ENCODE results near the gene PGGT1B. TPM values are rescaled to one million over a fixed set of nuclear protein-coding genes. Genes with fewer than 3 reads are reported as not detected.

Gene PGGT1B
- total and polyA plus RNA-seq, 9 of the 15 experiments (the other 6 are each of a cell fraction or from before 2014, with no cell fraction given), result 5.3 to 33.7 (median 19.8) TPM

- no peaks in the 10 kb centered on the region for H4K20me1 ChIP-seq (replicated peaks; ENCODE audit: control insufficient read depth, insufficient read depth, low read length)
- H3K9me1 ChIP-seq (ENCODE audit: control insufficient read depth, insufficient read depth, low read length), result no peaks in the 10 kb centered on the region
- H3K27me3 ChIP-seq (ENCODE audit: control insufficient read depth in 2 of 2, insufficient read depth in 2 of 2, low read length in 2 of 2), result no peaks in the 10 kb centered on the region
- POLR2A ChIA-PET, result interaction anchor here (0.6 kb wide), 1 partner anchor 1074 kb away, joined by 3 read pairs; no protein-coding TSS in a partner anchor
- WGBS (ENCODE audit: insufficient coverage, low coverage, missing lambda C conversion rate), result 67% methylated on average over 1 of the region's 1 CpG
- CTCF ChIA-PET (ENCODE audit: low intra/inter-chr PET ratio), result no interaction called here
- ATAC-seq (no peak), DNase-seq (ENCODE audit: extremely low read depth in 1 of 4, low spot score in 3 of 4) (no peak), FAIRE-seq (no peak)
- no peak overlapping the region for H3K9ac ChIP-seq (ENCODE audit: insufficient read depth in 1 of 2, low read depth in 2 of 2, low read length in 2 of 2)
- H3K36me3 ChIP-seq (ENCODE audit: control insufficient read depth, insufficient read depth, low read length), result no peaks in the 10 kb centered on the region
- in situ Hi-C loops (cut with MboI), result no loop called here
- no peaks in the 10 kb centered on the region for H3K4me1 ChIP-seq (replicated peaks in 1 of 2; ENCODE audit: control insufficient read depth in 2 of 2, insufficient read depth in 2 of 2, low read length in 2 of 2)
- H3K4me2 ChIP-seq (ENCODE audit: insufficient read depth, low read length), result no peak overlapping the region
- no peak for TF ChIP-seq KDM4B (IDR thresholded peaks at IDR 0.05; ENCODE audit: borderline replicate concordance in 2 of 2, low read depth in 1 of 2)
- TF ChIP-seq ZNF212 (CRISPR knock-in tag; IDR thresholded peaks at IDR 0.05), result no peak
- TF ChIP-seq CBFA2T2 (conservative IDR thresholded peaks at IDR 0.05), result no peak
- TF ChIP-seq POLR2A (conservative IDR thresholded peaks at IDR 0.05), result no peak
- no peak for TF ChIP-seq CEBPZ (IDR thresholded peaks at IDR 0.05; ENCODE audit: borderline replicate concordance, low read depth, low read length)
- no peak for TF ChIP-seq FOXJ2 (tag; IDR thresholded peaks at IDR 0.05)
- H2AFZ ChIP-seq (ENCODE audit: low read depth, low read length), result no peak overlapping the region
- no peak overlapping the region for H3K27ac ChIP-seq (ENCODE audit: extremely low read depth, low read depth, low read length)
- no peak overlapping the region for H3K4me3 ChIP-seq
- intact Hi-C loops (cut with micrococcal nuclease), result no loop called here
- BruUV-seq (replicated peaks), result no TSS peak
- peaks cover 2% of the 10 kb centered on the region; the same call in 1 of the 3 replicates for H3K79me2 ChIP-seq (ENCODE audit: control insufficient read depth, insufficient read depth, low read length)
- H3K9me3 ChIP-seq (replicated peaks; ENCODE audit: control insufficient read depth, insufficient read depth, low read depth, low read length), result no peaks in the 10 kb centered on the region
Measured at GRCh38 chr5:115284021-115284420, 21.3 kb upstream of the PGGT1B start.
